Left colon (tissue), 2 donors: ENCODE results near the gene HOXB3. TPM values are rescaled to one million over a fixed set of nuclear protein-coding genes. Genes with fewer than 3 reads are reported as not detected.
A peak's percentile ranks its signal among the peaks of the same experiment; 100 is the strongest.

Source experiments
- ATAC-seq: fragments of 200-7000 bp; cut with Tn5 transposase; one replicate; pipeline ENCODE4 v1.9.1; 2020; ENCODE audit warnings: mild to moderate bottlenecking, moderate library complexity
- DNase-seq, 2 donors: peaks; one replicate each; pipeline ENCODE4 v3.0.0-alpha.2; 2020
- intact Hi-C, 2 donors: fragments of 100-400 bp; cut with DNase I in 1 of 2; cut with micrococcal nuclease in 1 of 2; formaldehyde crosslinking; loops; one replicate each; pipeline versions ENCODE4 v1.11.2 to v1.14.0; 2022; cut with DNase I, micrococcal nuclease
- total RNA-seq, 2 donors: library from RNA; stranded (reverse); fragmentation: NEBNext Ultra II Directional; extraction: Animal tissue kit (Norgen Biotek cat#: 25700); gene quantifications; one replicate each; pipeline ENCODE4 v1.2.1, GENCODE V29; 2021
- donor health status: DM: no; HTN: no; CAD: no.
- donor health status: DM: yes; HTN: yes; CAD: no.

HOXB3 gene
- total RNA-seq, 2 donors from 2014 or later = 35.8 to 41.9 TPM

- DNase-seq (no peak), ATAC-seq (no peak)
Measured at GRCh38 chr17:48593126-48593829, 3.2 kb upstream of the HOXB3 start, which contains the start of gene HOXB5. Gene HOXB5, minus strand, starts transcription at chr17:48593779. Its CDS starts 97 bp downstream, at chr17:48593682.

GRCh38 chr17:48592577-48592976, 2.5 kb upstream of the HOXB3 start:
- DNase-seq = no peak
- no peak for ATAC-seq
- intact Hi-C loops = no loop called here

More at GRCh38 chr17:48593126-48593829, 3.2 kb upstream of the HOXB3 start, which contains the start of gene HOXB5:
- intact Hi-C loops = no loop called here

GRCh38 chr17:48592057-48592514, 2.0 kb upstream of the HOXB3 start:
- intact Hi-C loops = no loop called here
- DNase-seq (no peak), ATAC-seq (no peak)

- intact Hi-C loops = no loop called here
- no peak for ATAC-seq
- DNase-seq = no peak
Measured at GRCh38 chr17:48591255-48592056, 1.4 kb upstream of the HOXB3 start.

GRCh38 chr17:48590607-48591161, 643 bp upstream of the HOXB3 start:
- ATAC-seq (peak; percentile 14), DNase-seq (no peak)
- intact Hi-C loops = no loop called here

GRCh38 chr17:48589060-48589830, 796 bp downstream of the HOXB3 start:
- intact Hi-C loops = no loop called here
- ATAC-seq (no peak), DNase-seq (no peak)

GRCh38 chr17:48588528-48588927, 1.5 kb downstream of the HOXB3 start:
- DNase-seq (no peak), ATAC-seq (no peak)
- intact Hi-C loops = no loop called here

- intact Hi-C loops = no loop called here
- ATAC-seq (no peak), DNase-seq (no peak)
Measured at GRCh38 chr17:48588074-48588415, 2.0 kb downstream of the HOXB3 start.

- ATAC-seq = no peak
- DNase-seq = no peak
- intact Hi-C loops = no loop called here
Measured at GRCh38 chr17:48587276-48588073, 2.6 kb downstream of the HOXB3 start.

- ATAC-seq = no peak
- no peak for DNase-seq
- intact Hi-C loops = no loop called here
Measured at GRCh38 chr17:48586355-48587258, 3.4 kb downstream of the HOXB3 start.

- intact Hi-C loops = no loop called here
- no peak for DNase-seq
- ATAC-seq = no peak
Measured at GRCh38 chr17:48584223-48584741, 5.8 kb downstream of the HOXB3 start.

- no peak for DNase-seq
- ATAC-seq = no peak
- intact Hi-C loops = no loop called here
Measured at GRCh38 chr17:48583708-48584222, 6.3 kb downstream of the HOXB3 start.

GRCh38 chr17:48582750-48583069, 7.3 kb downstream of the HOXB3 start:
- intact Hi-C loops = no loop called here
- ATAC-seq (no peak), DNase-seq (no peak)

- peak in 1 of 2 donors; percentile 57 for DNase-seq
- ATAC-seq = peak; percentile 37
- intact Hi-C loops = loop anchor here in 1 of 2 donors (5.0 kb wide), 1 partner anchor 88 kb away; no protein-coding TSS in a partner anchor
Measured at GRCh38 chr17:48579760-48580554, 10.1 kb downstream of the HOXB3 start.

GRCh38 chr17:48579471-48579759, 10.6 kb downstream of the HOXB3 start:
- DNase-seq (no peak), ATAC-seq (no peak)
- intact Hi-C loops = loop anchor here in 1 of 2 donors (5.0 kb wide), 1 partner anchor 87 kb away; no protein-coding TSS in a partner anchor
